ENCODE measurements around the gene LMBR1. TPM values are rescaled to one million over a fixed set of nuclear protein-coding genes. Genes with fewer than 3 reads are reported as not detected.

Gene LMBR1
- total and polyA plus RNA-seq, 2 donors (not counting 3 experiments of a cell fraction or from before 2014, with no cell fraction given): 14.0 to 72.9 TPM

DNA sequence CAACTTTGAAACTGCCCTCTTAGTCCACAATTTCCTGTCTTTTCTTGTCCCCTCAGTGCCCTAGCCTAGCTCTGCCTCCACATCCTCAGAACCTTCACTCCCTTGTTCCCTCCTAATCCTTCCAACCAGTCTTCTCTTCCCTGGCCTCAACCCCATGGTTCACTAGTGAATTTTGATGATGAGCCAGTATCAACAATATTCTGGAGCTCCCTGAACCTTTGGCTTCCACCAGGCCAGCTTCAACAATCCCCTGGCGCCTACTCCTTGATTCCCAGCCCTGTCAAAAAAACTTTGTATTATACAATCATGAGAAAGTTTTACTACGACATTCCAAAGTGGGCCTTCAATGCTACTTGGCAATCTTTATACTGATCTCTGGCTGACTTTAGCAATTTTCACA, 116.5 kb downstream of the LMBR1 start:
- Histone ChIP-seq H2AFZ (ENCODE audit: low read depth, low read length) (no peak overlapping the region), H3K4me3 (replicated peaks in 1 of 3; ENCODE audit: insufficient read depth in 1 of 3, low read depth in 1 of 3, low read length in 3 of 3) (no peak overlapping the region), H3K9me3 (replicated peaks; ENCODE audit: control insufficient read depth, insufficient read depth, low read length) (no peaks in the 10 kb centered on the region), H3K36me3 (ENCODE audit: control insufficient read depth in 2 of 2, extremely low read depth in 1 of 2, insufficient read depth in 2 of 2, low read length in 2 of 2) (no peaks in the 10 kb centered on the region), H3K9ac (replicated peaks; ENCODE audit: extremely low read depth, insufficient read depth, low read length) (no peak overlapping the region), H3K4me1 (ENCODE audit: control insufficient read depth, extremely low read depth, insufficient read depth, low read length) (no peaks in the 10 kb centered on the region), H3K9me1 (replicated peaks; ENCODE audit: control insufficient read depth, extremely low read depth, insufficient read depth, low read length) (no peaks in the 10 kb centered on the region), H4K20me1 (replicated peaks; ENCODE audit: control insufficient read depth, extremely low read depth, insufficient read depth, low read length) (no peaks in the 10 kb centered on the region), H3K27ac (ENCODE audit: insufficient read depth, low read depth, low read length) (no peak overlapping the region), H3K79me2 (ENCODE audit: control insufficient read depth, insufficient read depth, low read length) (no peaks in the 10 kb centered on the region), H3K4me2 (ENCODE audit: insufficient read depth, low read length) (no peak overlapping the region), H3K27me3 (ENCODE audit: control insufficient read depth in 2 of 2, insufficient read depth in 2 of 2, low read length in 2 of 2) (no peaks in the 10 kb centered on the region)
- intact Hi-C loops (cut with micrococcal nuclease): no loop called here
- no peak for DNase-seq (ENCODE audit: low read depth, low spot score)
- FAIRE-seq: no peak
- dilution Hi-C loops (cut with MboI; ENCODE audit: extremely low pct_ligation_motif_present, low sequenced_read_pairs): no loop called here
- BruUV-seq (replicated peaks): no TSS peak
- TF ChIP-seq JUN (IDR thresholded peaks at IDR 0.05; ENCODE audit: borderline replicate concordance, insufficient read depth, insufficient read length, low read depth) (no peak), FOS (IDR thresholded peaks at IDR 0.05; ENCODE audit: borderline replicate concordance, insufficient read depth, low read length) (no peak), POLR2A (IDR thresholded peaks at IDR 0.05; ENCODE audit: low read depth, low read length) (no peak)
- TF ChIP-seq, protein P1, sequence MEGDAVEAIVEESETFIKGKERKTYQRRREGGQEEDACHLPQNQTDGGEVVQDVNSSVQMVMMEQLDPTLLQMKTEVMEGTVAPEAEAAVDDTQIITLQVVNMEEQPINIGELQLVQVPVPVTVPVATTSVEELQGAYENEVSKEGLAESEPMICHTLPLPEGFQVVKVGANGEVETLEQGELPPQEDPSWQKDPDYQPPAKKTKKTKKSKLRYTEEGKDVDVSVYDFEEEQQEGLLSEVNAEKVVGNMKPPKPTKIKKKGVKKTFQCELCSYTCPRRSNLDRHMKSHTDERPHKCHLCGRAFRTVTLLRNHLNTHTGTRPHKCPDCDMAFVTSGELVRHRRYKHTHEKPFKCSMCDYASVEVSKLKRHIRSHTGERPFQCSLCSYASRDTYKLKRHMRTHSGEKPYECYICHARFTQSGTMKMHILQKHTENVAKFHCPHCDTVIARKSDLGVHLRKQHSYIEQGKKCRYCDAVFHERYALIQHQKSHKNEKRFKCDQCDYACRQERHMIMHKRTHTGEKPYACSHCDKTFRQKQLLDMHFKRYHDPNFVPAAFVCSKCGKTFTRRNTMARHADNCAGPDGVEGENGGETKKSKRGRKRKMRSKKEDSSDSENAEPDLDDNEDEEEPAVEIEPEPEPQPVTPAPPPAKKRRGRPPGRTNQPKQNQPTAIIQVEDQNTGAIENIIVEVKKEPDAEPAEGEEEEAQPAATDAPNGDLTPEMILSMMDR (IDR thresholded peaks at IDR 0.05; ENCODE audit: extremely low read depth in 1 of 2, insufficient read depth in 1 of 2, low read depth in 1 of 2, low read length in 2 of 2): no peak
- ChIA-PET POLR2A (no interaction called here), CTCF (interaction anchor here (0.9 kb wide), 1 partner anchor 971 kb away, joined by 4 read pairs; no protein-coding TSS in a partner anchor)

DNA sequence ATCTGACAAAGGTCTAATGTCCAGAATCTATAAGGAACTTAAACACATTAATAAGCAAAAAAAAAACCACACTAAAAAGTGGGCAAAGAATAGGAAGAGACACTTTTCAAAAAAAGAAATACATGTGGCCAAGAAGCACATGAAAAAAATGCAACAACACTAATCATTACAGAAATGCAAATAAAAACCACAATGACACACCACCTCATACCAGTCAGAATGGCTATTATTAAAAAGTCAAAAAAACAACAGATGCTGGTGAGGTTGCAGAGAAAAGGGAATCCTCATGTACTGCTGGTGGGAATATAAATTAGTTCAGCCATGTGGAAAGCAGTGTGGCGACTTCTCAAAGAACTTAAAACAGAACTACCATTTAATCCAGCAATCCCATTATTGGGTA, 119.0 kb downstream of the LMBR1 start:
- Histone ChIP-seq H3K4me1 (ENCODE audit: control insufficient read depth, extremely low read depth, insufficient read depth, low read length) (no peaks in the 10 kb centered on the region), H3K27ac (ENCODE audit: insufficient read depth, low read depth, low read length) (no peak overlapping the region), H3K36me3 (ENCODE audit: control insufficient read depth in 2 of 2, extremely low read depth in 1 of 2, insufficient read depth in 2 of 2, low read length in 2 of 2) (no peaks in the 10 kb centered on the region), H3K4me2 (ENCODE audit: insufficient read depth, low read length) (no peak overlapping the region), H3K4me3 (replicated peaks in 1 of 3; ENCODE audit: insufficient read depth in 1 of 3, low read depth in 1 of 3, low read length in 3 of 3) (no peak overlapping the region), H2AFZ (ENCODE audit: low read depth, low read length) (no peak overlapping the region), H3K9me1 (replicated peaks; ENCODE audit: control insufficient read depth, extremely low read depth, insufficient read depth, low read length) (no peaks in the 10 kb centered on the region), H3K9me3 (replicated peaks; ENCODE audit: control insufficient read depth, insufficient read depth, low read length) (no peaks in the 10 kb centered on the region), H3K27me3 (ENCODE audit: control insufficient read depth in 2 of 2, insufficient read depth in 2 of 2, low read length in 2 of 2) (no peaks in the 10 kb centered on the region), H4K20me1 (replicated peaks; ENCODE audit: control insufficient read depth, extremely low read depth, insufficient read depth, low read length) (no peaks in the 10 kb centered on the region), H3K9ac (replicated peaks; ENCODE audit: extremely low read depth, insufficient read depth, low read length) (no peak overlapping the region), H3K79me2 (ENCODE audit: control insufficient read depth, insufficient read depth, low read length) (no peaks in the 10 kb centered on the region)
- DNase-seq (ENCODE audit: low read depth, low spot score): no peak
- dilution Hi-C loops (cut with MboI; ENCODE audit: extremely low pct_ligation_motif_present, low sequenced_read_pairs) (no loop called here), intact Hi-C loops (cut with micrococcal nuclease) (no loop called here)
- no peak for FAIRE-seq
- no TSS peak for BruUV-seq (replicated peaks)
- ChIA-PET POLR2A (no interaction called here), CTCF (no interaction called here)
- TF ChIP-seq, protein P1 (IDR thresholded peaks at IDR 0.05; ENCODE audit: extremely low read depth in 1 of 2, insufficient read depth in 1 of 2, low read depth in 1 of 2, low read length in 2 of 2): no peak
- no peak for TF ChIP-seq EZH2 (IDR thresholded peaks at IDR 0.05; ENCODE audit: borderline replicate concordance, low read depth, low read length, severe bottlenecking)

Data from endothelial cell of umbilical vein (primary cell).